NCI-H2171 (cell line): Measurements from ENCODE around the gene TUT4.

ENCODE experiments used
- DNase-seq: peaks from one replicate; lab custom pipeline; 2025; lab: John Stamatoyannopoulos, UW

The TUT4 gene

DNA sequence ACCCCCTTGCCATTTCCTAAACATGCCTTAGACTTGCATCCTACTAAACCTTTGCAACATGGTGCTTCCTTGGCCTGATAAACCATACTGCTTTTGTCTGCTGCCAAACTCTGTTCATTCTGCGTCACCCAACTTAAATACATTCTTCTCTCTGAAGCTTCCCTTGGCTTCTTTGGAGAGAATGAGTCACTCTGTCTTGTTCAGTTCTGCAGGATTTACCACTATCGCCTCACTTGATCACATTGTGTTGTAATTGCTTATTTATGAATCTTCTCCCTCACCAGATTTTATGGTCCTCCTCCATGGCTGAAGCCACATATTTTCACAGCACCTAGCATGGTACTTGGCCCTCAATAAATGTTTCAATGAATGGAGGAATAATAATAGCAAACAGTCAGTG is 21.7 kb upstream of the TUT4 start:
- no peak for DNase-seq

DNA sequence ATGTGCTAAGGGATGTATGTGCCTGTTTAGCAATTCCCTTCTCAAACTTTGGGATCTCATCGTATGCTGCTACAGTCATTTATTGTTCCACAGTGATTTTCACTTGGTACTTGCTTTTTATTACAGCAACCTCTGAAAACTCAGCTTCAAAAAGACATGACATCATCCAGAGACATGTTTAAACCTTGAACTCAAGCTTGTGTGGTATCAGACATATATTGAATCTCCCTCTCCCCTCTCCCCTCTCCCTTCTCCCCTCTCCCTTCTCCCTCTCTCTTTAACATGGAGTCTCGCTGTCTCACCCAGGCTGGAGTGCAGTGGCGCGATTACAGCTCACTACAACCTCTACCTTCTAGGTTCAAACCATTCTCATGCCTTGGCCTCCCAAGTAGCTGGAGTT is 19.5 kb upstream of the TUT4 start:
- no peak for DNase-seq

DNA sequence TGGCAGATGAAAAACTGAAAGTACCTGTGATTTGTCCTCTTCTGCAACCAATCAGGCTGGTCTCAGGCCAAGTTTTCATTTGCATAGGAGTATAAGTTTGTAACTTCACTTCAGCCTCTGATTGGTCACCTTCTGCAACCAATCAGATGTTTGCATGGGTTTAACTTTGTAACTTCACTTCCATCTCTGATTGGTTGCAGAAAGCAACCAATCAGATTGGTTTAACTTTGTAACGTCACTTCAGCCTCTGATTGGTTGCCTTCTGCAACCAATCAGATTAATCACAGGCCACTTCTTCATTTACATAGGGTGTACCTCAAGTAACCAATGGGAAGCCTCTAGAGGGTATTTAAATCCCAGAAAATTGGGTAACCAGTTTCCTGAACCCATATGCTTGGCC is 18.9 kb upstream of the TUT4 start:
- no peak for DNase-seq

DNA sequence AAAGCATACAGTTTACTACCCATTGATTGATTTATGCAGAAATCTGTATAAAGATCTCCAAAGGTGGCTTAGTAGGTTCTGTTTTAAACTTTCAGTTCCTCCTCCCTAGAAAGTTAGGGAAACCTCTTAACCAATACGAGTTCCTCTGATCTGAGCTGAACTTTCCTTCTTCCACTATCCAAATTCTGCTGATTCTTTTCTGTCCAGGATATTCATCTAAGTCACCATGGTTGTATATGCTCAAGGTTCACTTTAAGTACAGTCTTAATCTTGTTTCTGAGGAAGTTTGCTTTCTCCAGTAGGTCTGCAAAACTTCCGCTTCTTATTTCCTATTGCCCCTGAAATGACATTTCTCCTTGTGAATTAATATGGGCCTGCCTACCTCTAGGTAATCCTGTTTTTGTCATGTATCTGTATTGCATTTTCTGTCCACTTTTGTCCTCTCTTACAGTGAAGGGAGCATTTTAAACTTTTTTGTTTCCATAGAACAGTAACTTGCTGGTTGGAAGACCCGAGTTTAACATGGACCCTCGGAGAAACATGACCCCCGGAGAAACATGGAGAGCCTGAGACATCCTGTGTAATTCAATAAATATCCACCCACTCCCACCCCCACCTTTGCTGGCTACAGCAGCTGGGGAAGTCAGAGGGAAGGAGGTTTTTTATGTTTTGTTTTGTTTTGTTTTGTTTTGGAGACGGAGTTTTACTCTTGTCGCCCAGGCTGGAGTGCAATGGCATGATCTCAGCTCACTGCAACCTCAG is 16.7 kb upstream of the TUT4 start:
- DNase-seq, result no peak

DNA sequence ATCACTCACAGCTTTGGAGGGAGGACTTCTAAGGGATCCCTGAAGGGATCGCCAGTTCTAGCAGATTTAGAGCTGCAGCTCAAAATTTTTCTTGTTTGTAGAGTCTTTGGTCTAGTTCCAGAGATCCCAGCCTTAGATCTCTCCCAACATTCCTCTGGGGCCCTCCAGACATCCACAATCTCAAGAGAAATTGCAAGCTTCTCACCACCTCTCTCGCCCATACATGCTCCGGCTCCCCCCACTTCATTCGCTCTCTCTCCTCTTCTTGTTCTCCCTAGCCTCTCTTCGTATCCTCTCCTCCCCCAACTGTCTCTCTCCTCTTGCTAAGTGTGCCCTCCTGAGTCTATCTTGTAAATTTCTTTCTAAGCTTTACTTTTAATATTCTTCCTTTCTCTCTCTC is 15.1 kb upstream of the TUT4 start:
- no peak for DNase-seq

DNA sequence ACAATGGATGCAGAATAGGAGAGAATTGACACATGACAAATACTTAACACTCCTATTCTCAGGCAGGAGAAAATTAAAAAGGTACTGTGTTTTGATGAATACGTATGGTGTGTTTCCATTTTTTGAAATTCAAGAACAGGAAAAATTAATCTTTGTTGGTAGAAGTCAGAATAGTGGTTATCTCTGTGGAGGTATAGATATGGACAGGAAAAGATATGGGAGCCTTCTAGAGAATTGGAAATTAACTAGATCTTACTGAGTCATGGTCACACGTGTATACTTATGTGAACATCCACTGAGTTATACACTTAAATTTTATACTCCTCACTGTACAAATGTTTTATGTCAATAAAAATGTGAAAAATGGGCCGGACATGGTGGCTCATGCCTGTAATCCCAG is 9.9 kb upstream of the TUT4 start:
- no peak for DNase-seq

DNA sequence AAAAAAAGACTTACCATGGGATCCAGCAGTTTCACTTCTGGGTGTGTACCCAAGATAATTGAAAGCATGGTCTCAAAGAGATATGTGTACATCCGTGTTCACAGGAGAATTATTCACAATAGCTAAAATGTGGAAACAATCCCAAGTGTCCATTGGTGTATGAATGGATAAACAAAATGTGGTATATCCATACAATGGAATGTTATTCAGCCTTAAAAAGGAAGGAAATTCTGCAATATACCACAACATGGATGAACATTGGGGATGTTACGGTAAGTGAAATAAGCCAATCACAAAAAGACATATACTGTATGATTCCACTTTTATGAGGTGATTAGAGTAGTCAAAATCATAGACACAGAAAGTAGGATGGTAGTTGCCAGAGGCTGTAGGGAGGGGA is 7.0 kb upstream of the TUT4 start:
- DNase-seq, result no peak

DNA sequence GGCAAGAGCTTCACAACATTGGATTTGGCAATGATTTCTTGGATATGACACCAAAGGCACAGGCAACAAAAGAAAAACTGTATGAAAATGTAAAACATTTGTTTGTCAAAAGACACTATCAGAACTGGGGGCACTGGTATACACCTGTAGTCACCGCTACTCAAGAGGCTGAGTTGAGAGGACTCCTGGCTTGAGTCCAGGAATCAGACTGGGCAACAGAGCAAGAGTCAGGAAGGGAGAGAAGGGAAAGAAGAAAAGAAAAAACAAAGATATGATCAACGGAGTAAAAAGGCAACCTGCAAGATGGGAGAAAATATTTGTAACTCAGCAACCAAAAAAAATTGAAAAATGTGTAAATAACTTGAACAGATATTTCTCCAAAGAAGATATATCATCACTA is 6.0 kb upstream of the TUT4 start:
- no peak for DNase-seq

DNA sequence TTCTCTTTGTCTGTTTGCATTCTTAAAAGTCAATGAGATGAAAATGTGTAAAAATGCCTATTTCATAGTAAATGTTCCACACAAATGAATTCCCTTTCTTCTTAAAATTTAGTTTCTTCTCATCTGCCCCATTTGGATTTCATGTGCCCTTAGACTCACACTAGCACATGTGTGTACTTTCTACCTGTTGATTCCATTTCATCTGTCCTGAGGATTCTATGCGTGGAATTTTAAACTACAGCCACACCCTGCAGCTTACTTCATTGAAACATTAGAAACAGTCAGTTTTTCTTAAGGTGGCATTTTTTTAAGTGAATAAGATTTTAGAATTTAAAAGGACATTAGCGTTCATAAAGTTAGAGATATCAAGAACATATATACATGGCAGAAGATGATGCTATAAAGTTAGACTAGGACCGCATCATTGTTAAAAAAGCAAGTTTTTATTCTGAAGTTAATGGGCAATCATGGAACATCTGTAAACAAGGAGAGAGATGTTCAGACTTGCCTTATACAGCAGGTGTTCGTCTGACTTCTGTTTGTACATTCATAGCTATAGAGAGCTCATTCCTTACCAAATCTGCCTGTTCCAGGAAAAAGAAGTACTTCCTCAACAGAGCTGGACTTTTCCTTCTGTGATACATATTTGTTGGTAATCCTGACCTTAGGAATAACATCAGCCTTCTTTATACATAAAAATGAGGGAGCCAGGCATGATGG is 3.9 kb upstream of the TUT4 start:
- no peak for DNase-seq

DNA sequence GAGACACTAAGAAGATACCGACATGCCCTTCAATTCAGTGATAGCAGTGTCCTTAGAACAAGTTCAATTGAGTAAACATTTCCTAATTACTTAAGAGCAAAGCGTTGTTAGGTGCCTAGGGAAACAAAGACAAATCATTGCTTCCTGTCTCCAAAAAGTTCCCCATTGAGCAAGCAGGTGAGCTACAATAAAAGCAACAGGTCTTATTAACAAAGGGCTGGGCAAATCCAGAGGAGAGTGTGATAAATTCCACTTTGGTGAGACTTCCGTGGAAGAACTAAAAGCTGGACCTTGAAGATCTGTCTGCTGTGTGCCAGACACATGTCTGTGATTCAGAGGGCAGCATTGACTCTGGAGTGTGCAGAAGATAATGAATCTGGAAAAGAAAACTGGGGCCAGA is 1.9 kb upstream of the TUT4 start:
- DNase-seq, result no peak

DNA sequence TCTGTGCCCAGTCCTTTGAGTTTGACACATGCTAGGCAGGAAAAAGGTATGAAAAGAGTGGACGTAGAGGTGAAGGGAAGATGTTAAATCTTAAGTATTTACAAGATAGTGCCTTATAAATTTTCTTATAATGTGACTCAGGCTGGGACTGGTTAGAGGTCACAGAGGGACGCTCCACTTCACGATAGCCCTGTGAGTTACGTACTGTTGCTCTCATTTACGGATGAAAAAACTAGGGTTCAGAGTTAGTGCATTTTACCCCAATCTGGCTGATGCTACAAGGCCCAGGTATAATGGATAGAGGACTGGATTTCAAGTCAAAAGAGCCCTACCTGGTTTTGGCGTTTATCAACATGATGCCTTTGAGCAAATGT is 1.4 kb upstream of the TUT4 start:
- DNase-seq, result no peak

DNA sequence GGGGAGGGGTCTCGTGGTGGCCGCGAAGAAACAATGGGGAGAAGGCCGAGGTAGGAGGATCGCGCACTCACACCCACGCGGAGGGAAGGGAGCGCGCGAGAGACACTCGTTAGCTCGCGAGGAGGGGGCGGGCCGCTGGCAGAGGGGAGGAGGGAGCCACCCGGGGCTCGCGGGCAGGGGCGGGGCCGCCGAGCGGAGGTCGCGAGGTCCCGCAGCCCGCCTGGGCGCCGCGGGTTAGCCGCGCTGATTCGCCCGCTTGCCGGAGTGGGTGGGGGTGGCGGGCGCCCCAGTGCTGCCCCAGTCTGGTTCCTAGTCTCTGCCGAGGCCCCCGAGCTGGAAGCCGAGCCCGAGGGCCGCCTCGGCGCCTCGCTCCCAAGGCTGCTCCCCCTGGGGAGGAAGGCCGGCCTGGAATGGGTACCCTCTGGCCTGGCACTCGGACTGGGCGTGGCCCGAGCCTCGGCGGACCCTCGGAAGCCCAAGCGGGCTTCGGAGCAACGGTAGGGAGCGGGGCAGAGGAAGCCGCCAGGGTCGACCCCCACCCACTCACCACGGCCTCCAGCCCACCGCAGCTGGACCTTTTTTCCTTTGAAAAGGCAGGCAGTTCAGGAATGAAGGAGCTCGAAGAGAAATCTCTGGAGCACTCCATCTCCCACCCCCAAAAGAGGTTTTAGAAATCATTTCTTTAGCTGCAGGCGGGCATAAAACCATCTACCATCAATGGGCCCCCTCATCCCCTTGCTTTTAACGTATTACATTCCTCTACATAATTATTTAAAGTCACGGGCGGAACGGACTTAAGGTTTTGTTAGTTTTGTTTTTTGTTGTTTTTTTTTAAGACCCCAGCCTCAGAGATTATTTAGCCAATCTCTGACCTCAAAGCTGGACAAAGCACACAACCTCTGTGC is 722 bp upstream of the TUT4 start:
- peak; percentile 87 for DNase-seq

DNA sequence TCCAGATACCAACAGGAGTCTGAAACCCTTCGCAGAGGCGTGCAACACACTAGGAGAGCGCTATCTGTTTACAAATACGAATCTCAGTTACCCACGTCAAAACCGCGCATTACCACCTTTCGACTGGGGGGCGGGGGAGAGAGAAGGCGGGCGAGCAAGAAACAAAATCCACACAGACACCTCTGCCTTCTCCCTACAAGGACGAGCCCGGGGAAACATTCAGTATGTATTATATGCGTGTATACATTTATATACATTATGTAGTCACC is 722 bp downstream of the TUT4 start:
- DNase-seq, result peak; percentile 54

DNA sequence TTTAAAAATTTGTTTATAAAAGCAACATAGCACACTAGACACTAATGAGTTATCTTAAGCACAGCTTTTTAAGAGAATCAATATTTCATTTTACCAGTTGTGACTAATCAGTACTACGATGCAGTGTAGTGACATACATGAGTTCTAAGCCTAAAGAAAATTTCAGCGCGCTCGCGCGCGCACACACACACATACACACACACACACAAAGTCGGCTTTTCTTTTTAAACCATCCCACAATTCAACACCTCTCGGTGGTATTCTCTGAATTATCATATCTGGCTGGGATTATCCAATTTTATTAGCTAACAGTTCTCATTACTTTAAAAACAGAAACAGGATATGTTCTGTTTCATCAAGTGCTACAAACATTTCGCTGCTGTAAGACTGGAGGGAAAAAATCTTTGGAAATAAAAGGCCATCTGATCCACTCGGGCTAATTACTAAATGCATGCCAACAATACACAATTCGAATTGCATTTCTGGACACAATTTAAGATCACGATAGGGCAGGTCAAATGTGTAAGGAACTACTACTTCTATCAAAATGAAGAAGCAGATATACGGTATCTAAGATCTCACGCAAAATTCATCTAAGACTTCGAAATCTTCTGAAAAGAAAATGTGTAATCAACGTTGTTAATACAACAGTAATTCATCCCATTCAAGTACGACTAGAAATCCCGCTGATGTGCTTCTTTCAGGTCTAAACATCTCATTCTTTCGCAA is 1.2 kb downstream of the TUT4 start:
- DNase-seq, result no peak

DNA sequence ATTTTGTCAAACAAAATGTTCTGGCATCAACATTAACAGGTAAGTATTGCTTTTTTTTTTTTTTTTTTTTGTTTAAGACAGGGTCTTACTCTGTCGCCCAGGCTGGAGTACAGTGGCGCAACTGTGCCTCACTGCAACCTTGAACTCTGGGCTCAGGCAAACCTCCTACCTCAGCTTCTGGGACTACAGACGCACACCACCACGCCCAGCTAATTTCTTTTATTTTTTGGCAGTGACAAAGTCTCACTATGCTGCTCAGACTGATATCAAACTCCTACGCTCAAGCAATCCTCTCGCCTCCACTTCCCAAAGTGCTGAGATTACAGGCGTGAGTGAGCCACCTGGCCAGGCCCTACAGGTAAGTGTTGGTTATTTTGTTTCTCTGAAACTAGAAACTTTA is 2.4 kb downstream of the TUT4 start:
- DNase-seq, result no peak

DNA sequence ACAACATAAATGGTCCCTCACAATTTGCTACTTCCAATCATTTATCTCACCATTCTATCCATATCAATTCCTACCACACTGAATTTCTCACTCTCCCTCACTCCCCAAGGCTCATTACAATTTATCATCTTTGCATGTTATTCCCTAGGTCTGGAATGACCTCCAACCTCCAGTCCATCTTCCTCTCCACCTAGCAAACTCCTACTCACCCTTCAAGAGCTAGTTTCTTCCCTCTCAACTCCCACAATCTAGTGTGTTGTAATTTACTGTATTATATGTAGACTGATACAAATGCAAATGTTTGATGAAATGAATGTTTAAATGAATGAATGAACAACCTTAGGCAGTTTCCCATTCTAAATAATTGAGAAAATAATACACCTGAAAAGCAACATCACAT is 3.6 kb downstream of the TUT4 start:
- no peak for DNase-seq

DNA sequence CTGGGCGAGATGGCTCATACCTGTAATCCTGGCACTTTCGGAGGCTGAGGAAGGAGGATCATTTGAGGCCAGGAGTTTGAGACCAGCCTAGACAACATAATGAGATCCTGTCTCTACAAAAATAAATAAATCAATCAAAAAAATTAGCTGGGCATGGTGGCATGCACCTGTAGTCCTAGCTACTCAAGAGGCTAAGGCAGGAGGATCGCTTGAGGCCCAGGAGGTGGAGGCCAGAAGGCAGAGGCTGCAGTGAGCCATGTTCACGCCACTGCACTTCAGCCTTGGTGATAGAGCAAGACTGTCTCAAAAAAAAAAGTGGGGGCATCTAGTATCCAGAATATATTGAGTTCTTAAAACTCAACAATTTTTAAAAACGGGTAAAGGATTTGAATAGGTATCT is 6.0 kb downstream of the TUT4 start:
- DNase-seq, result no peak

DNA sequence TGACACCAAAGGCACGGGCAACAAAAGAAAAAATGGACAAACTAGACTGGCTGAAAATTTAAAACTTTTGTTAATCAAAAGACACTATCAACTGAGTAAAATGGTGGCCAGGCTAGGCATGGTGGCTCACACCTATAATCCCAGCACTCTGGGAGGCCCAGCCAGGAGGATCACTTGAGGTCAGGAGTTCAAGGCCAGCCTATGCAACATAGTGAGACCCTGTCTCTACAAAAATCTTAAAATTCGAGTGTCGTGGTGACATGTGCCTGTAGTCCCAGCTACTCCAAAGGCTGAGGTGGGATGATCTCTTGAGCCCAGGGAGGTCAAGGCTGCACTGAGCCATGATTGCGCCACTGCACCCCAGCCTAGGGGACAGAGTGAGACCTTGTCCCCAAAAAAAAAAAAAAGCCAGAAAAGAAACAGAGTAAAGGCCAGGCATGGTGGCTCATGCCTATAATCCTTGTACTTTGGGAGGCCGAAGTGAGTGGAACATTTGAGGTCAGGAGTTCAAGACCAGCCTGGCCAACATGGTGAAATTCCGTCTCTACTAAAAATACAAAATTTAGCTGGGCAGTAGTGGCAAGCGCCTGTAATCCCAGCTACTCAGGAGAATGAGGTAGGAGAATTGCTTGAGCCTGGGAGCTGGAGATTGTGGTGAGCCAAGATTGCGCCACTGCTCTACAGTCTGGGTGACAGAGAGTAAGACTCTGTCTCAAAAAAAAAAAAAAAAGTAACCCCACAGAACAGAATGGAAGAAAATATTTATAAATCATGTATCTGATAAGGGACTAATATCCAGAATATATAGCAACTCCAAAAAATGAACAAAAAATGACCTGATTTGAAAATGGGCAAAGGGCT is 8.0 kb downstream of the TUT4 start:
- no peak for DNase-seq

DNA sequence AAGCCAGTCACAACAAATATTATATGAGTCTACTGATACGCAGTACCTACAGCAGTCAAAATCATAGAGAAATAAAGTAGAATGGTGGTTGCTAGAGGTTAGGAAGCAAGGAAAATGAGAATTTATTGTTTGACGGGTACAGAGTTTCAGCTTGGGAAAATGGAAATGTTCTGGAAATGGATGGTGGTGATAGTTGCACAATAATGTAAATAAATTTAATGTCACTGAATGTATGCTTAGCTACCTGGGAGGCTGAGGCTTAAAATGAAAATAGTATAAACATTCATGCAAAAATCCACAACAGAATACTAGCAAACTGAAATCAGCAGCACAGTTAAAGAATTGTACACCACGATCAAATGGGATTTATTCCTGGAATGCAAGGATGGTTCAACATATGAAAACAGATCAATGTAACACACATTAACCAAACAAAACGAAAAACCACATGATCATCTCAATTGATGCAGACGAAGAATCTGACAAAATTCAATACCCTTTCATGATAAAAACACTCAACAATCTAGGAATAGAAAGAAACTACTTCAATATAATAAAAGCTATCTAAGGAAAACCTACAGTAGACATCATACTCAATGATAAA is 10.7 kb downstream of the TUT4 start:
- no peak for DNase-seq

DNA sequence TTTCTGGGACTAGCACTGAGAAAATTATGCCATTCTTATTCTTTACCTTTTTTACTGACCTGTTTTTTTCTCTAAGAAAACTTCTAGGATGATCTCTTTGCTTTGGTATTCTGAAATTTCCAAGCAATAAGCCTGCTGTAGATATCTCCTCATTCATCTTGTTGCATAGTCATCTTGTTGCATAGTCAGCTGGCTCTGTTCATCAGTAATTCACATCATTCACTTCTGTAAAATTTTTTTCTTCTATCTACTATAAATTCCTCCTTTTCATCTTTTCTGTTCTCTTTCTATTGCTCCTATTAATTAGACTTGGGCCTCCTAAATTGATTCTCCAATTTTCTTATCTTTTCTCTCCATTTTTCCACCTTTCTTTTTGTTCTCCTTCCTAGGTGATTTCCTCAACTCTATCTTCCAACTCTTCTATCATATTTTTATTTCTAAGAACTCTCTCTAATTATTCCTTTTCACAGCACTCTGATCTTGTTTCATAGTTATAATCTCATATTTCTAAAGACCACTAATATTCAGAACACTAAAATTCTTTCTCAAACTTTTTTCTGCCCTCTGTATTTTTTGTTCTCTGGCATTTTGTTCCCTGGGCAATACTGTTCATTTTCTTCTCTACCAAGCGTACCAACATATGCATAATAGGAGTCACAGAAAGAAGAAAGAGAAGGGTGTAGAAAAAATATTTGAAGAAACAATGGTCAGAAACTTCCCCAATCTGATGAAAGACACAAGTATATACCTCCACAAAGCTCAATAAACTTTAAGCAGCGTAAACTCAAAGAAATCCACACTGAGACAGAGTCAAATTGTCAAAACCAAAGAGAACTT is 17.7 kb downstream of the TUT4 start:
- DNase-seq, result no peak
